GM21528 (cell line): ENCODE data around the gene B3GALT2.

Experiments used
- ATAC-seq: cut with Tn5 transposase; IDR thresholded peaks from one replicate; pipeline ENCODE4 v1.9.1; 2021; ENCODE audit warnings: mild to moderate bottlenecking, moderate library complexity; ENCODE audit not compliant: unreplicated experiment, low FRiP score

The B3GALT2 gene

DNA sequence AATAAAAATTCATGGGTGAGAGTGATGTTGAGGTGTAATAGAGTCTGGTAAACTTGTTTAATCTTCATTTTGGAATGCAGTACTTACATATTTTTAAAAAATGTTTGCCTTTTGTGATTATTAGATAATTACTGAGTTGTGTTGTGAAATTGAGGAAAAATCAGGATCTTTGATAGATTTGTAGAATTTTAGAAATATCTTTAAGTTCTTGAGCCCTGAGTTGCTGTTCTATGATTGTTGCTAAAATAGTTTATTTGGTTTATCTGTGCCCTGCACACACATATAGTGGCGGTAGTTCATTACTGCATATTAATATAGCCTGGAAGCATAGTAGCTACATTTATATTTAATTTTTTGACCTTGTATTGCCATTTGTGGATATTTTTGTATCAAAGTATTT lies 1.6 kb downstream of the B3GALT2 start:
- ATAC-seq: no peak

DNA sequence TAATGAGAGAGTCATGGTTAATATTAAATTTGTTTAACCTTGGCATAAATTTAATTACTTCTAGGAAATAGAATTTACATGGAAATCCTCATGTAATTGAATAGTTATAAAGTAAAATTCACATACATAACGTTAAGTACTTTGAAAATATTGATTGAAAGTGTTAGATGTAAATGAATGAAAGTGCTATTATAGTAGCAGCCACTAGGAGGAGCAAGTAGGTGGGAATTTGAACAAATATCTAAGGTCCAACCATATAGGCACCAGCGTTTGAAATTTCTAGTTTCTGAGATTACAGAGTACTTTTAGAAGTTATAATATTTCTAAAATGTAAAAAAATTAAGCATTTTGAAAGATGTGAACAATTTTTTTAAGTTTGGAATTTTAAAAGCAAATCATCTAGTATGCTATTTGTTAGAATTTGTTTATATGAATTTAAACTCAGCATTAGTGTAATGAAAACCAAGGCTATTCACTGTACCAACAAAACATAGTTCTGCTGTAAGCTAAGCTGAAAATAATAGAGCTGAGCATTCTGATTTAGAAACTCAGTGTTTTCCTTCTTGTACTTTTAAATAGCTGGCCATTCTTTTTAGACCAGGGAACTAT lies 3.3 kb downstream of the B3GALT2 start:
- ATAC-seq: peak; percentile 64

DNA sequence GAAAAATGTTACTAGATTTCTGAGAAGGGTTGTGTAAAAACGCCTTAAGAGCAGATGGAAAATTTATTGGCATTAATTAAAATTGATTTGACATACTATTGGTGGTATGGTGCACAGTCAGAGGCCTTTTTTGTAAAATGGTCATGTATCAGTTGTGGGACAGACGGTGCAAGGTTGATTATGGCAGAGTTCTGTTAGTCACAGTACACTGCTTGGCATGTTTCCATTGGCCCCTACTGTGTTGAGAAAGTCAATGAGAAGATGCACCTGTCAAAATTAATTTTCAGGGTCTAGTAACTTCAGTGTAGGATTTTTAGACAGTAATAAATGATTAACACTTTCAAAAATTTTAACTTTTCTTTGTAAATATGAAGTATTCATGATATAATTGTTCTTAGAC lies 4.4 kb downstream of the B3GALT2 start:
- no peak for ATAC-seq

DNA sequence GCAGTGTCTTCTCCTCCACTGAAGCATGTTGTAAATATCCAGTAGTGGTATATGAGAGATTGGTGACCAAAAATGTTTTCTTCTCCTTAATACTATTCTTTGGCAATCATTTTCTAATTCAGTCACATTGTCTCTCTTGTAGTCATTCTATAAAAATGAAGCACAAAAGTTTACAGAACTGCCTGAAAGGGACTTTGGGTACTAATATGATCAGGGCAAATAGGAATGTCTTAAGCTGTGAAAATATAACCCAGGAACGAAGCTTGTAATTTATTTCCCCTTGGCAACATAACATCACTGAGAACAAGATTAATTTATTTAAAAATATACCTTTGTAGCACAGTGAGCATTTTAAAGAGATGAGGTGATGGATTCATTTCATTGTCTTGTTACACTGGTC lies 4.9 kb downstream of the B3GALT2 start:
- ATAC-seq: no peak

DNA sequence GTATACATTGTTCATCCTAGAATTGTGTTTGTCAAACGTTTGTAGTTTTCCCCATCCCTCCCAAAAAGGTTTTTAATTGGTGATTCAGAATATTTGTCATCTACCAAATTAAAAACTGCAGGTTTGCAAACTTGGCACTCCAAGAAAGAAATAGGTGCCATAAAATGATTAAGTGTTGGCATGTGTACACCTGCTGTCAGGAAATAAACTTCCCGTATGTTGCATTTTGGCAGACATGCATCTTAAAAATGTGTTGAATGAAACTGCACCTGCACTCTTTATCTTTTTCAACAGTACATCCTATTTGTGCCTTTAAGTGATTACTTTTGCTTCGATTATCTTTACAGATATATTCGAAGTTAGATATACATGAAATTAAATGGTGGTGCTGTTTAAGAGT lies 7.3 kb downstream of the B3GALT2 start:
- no peak for ATAC-seq

DNA sequence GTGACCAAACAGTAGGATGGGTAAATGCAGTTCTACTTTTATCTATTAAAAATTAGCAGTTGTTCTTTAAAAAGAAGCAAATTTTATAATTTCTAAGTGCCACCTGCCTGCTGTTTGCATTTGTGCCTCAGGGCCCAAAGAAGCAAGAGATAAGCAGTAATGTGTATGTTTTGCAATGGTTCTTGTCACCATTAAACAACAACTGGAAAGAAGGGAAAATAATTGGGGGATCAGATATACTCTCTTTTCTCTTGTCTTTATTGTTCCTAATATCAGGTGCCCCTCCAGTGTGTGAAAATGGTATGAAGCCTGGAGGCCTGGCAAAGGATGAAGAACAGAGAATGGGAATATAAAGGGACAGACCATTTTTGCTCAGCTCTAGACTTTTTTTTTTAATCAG lies 9.6 kb downstream of the B3GALT2 start:
- no peak for ATAC-seq

DNA sequence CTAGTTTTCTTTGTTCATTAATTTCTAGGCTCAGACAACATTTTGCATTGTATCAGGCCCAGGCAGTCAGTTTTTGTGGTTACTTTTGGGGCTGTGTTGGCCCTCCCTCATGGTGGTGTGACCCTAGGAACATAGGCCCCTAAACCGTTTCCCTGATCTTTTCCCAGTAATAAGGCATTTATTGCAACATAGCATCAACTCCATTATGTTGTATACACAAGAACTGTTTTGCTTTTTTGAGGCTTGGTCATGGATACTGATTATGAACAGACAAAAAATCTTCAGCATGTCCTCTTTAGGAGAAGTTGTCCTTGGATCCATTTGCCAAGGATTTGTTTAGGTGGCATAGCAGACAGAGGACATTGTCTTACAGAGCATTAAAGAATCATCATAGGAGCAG lies 10.3 kb downstream of the B3GALT2 start:
- no peak for ATAC-seq

DNA sequence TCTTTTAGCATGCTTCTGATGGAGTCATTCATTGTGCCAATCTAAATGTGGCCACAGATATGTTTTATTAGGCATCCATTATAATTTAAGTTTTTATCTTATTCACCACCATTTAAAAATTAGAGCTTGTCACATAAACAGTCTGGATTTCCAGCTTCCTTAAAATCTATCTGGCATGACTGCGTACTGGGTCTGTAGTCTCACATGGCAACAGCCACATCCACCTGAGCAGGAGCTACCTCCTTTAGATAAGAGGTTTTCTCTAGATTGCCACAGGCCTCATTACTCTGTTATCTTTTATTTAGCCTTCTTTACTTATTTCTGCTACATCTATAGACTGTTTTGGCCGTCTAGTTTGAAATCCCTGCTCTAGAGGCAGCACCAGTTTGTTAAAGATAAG lies 29.1 kb downstream of the B3GALT2 start:
- no peak for ATAC-seq

DNA sequence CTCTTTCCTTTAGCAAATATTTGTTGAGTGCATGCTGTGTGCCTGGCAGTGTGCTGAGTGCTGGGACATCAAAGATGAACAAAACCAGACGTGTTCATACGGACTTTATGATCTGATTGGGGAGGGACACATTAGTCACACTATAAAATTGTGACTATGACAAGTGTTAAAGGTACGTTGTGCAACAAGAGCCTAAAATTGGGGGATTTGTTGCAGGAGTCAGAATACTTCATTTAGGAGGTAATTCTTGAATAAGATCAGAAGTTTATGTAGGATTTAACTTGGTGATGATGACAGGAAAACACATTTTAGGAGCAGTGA lies 29.6 kb downstream of the B3GALT2 start:
- ATAC-seq: no peak

DNA sequence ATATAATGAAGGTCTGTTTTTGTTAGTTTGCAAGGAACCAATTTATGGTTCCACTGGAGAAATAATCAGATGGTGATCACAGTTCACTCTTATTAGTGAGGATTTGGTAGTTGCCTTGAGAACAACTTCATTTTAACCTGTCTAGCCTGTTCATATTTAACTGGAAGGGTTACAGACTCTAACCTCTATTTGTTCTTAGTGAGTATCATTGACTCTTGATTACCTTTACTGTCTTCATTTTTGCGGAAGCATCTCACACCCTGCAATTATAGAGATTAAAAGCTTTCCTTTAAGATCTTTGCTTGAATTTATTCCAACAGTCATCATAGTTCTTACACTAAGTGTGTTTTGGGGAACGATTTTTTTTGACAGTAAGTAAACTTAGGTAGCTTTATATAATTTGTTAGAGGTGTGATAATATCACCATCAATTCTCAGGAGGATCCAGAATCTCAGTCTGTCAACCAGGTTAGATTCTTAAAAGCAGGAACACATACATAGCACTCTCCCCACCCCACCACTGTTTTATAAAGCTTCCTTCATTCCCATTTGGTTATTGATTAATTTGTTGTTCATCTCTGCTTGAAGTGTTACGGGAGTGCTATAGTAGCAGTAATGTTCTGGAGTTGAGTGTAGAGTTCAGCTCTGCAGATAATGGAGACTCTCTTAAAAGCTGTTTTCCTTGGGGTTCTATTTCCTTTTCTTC lies 30.1 kb downstream of the B3GALT2 start:
- ATAC-seq: no peak

DNA sequence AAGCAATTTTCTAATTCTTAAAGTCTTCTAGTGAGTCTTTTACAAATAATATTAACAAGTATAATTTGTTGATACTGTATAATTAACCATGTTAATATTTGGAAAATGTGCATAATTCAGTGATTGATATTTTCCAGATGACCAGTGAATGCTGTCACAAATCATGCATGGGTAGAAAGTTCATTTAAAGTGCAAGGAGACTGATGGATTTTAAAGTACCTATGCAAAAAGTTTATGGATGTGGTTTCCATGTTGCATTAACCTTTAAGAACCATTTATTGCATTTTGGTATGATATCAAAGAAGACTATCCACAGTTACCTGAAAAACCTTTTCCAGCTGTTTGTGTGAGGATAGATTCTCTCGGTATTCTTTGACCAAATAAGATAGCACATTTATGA lies 41.4 kb downstream of the B3GALT2 start:
- no peak for ATAC-seq

DNA sequence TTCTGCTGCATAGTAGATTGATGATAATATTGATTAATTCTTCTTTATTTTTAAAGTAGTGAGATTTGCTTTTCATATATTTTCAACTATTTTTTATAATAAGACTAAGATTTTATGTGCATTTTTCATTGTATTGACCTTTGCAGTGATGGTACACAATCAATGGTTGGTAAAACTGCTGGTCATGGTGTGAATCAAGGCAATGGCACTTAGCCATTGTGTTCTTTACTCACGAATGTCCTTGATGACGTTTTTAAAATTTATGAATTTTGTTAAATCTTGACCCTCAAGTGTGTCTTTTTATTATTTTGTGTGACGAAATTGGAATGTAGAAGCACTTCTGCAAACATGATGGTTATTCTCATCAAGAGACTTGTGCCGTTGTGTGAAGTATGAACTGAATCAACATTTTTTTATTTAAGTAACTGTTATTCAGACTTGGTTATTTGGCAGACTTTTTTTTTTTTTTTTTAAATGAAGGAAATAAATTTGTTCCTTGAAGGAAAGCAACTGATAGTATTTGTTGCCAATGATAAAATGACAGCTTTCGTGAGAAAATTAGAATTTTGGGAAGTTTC lies 42.0 kb downstream of the B3GALT2 start:
- ATAC-seq: no peak

DNA sequence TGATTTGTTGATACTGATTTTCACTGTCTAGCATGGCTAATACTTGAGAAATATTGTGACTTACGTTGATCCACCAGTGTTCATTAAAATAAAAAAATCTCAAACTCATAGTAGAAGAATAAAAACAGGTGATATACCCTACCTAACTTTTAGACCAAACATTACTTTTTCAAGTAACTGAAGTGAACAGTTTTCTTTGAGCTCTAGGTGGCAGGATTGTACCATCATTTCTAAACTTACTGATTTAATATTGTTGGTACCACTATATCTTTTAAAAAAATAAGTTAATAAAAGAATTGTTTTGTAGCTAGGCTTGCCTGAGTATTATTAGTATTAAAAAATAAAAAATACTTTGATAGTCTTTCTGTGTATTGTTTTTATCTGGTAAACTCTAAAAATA lies 43.1 kb downstream of the B3GALT2 start:
- ATAC-seq: no peak

DNA sequence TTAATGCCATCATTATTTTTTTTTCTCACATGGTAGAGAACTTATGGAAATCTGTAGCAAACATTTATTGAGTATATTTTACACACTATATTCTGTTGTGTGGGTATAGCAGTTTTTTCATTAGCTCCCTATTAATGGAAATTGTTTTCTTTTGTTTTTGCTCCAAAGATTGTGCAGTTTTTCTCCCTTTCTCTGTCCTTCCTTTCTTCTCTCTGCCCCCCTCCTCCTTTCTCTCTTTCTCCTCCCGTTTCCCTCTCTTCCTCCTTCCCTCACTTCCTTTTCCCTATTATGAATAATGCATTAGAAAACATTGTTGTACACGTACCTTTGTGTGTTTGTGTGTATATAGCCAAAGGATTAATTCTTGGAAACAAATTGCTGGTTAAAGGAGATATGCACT lies 44.0 kb downstream of the B3GALT2 start:
- no peak for ATAC-seq

DNA sequence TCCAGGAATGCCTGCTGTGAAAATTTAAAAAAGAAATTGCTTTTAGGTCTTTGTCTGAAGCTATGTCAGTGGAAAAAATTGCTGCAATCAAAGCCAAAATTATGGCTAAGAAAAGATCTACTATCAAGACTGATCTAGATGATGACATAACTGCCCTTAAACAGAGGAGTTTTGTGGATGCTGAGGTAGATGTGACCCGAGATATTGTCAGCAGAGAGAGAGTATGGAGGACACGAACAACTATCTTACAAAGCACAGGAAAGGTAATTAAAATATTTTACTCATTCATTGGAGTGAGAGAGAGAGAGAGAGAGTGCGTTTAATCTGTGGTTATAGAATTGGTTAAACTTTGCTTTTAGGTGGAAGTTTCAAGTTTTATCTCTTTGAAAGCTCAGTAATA lies 44.6 kb downstream of the B3GALT2 start:
- ATAC-seq: no peak

DNA sequence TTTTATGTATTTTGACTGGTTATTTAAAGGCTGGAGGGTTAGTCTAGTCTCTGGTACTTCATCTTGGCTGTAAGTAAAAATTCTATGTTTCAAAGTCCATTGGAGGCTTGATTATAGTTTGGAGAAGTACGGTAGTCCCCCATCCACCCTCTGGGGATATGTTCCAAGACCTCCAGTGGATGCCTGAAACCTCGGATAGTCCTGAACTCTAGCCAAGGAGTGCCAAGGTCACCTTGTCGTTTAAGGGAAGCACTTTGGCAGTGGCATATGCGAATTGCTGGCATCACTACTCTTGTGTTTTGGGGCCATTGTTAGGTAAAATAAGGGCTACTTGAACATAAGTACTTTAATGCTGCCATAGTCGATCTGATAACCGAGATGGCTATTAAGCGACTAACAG lies 46.2 kb downstream of the B3GALT2 start:
- ATAC-seq: no peak

DNA sequence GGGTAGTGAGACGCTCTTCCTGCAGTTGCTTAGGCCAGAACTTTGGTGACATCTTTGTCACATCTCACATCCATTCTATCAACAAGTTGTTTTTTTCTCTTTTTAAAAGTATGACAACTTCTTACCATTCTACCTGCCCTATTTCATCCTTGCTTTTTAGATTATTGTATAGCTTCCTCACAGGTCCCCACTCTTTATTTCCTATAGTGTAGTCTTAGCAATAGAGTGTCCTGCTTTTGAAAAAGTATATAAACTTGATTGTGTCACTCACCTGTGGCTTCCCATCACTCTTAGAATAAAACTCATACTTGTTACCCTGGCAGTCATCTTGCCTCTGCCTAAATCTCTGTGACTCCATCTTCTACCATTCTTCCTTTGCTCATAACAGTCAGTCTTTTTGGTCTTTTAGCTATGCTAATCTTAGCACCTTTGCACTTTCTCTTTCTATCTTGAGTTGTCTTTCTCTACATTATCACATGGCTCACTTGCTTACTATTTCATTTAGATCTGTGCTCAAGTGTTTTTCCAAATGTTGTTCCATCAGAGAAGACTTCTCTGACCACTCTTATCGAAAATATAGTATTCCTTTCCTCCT lies 55.0 kb downstream of the B3GALT2 start:
- peak; percentile 60 for ATAC-seq
